HG02870 (cell line): ENCODE data around the gene PSMG1.
"Not testable (repeated sequence)": the region's sequence is repeated elsewhere in the genome, so short reads cannot be mapped to it uniquely, and the experiment has no call there.

Experiments used
- ATAC-seq: cut with Tn5 transposase; IDR thresholded peaks from one replicate; pipeline ENCODE4 v1.9.1; 2021; ENCODE audit warnings: mild to moderate bottlenecking, moderate library complexity; ENCODE audit not compliant: unreplicated experiment

Gene PSMG1

DNA sequence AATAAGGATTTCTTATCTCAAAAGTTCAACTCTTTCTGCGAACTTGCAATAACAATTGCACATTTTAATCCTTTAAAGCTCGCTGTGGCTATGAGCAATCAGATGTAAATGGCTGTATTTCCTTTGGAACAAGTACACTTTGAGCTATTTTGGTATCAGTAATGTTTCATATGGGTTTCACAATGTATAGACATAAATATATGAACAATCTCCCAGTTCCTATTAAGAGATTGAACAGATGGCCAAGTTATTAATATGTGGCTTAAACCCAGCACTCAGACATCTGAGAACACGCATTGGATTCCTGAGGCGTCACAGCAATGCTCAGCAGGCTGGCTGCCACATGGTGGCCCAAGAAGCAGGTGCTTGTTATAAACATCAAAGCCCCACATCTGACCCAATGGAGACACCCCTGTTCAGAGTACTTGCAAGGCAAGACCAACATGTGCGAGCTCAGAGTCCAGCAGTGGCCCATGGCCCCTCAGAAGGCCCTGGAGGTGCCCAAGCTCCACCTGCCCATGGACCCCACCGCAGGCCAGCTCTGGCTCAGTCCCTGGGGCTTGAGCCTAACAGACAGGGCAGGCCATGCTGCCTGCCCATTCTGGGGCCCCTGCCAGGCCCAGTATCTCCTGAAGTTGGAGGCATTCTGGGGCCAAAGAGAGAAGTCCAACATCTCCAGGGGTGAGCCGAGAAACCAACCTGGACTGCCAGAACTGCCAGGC is 23.7 kb downstream of the PSMG1 start:
- ATAC-seq: no peak

DNA sequence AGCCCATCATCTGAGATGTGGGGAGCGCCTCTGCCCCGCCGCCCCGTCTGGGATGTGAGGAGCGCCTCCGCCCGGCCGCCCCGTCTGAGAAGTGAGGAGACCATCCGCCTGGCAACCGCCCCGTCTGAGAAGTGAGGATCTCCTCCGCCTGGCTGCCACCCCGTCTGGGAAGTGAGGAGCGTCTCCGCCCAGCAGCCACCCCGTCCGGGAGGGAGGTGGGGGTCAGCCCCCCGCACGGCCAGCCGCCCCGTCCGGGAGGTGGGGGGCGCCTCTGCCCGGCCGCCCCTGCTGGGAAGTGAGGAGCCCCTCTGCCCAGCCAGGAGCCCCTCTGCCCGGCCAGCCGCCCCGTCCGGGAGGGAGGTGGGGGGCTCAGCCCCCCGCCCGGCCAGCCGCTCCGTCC is 26.0 kb downstream of the PSMG1 start:
- not testable (repeated sequence) for ATAC-seq

DNA sequence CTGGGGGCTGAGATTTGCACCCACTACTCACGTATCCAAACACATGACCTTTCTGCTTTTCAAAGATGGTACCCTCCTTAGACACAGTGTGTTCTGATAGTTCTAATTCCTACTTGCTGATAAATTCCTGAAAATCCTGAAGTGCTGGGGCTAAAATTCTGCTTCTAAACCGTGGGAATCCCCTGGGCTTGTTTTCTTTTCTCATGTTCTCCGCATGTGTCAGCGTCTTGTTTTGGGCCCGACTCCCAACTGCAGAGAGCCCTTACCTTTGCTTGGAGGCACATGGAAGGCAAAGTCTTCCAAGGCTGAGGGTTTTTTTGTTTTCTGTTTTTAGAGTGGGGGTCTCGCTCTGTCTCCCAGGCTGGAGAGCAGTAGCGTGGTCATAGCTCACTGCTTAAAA is 27.2 kb downstream of the PSMG1 start:
- ATAC-seq: no peak

DNA sequence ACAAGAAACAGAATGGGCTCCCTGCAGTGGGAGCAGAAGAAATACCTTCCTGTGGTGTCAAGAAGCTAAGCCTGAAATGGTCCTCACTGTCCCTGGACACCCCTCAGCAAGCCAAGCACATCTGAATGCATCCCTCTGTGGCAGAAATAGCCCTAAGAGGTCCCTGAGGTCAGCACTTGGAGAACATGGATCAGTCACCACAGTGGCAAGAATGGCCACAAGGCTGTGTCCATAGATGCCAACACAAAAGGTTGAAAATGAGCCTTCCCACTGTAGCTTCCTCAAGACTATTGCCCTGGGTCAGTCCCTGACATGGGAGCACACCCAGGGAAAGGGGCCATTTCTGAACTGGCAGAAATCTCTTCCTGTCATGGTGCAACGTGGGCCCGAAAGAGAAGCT is 27.7 kb downstream of the PSMG1 start:
- no peak for ATAC-seq

DNA sequence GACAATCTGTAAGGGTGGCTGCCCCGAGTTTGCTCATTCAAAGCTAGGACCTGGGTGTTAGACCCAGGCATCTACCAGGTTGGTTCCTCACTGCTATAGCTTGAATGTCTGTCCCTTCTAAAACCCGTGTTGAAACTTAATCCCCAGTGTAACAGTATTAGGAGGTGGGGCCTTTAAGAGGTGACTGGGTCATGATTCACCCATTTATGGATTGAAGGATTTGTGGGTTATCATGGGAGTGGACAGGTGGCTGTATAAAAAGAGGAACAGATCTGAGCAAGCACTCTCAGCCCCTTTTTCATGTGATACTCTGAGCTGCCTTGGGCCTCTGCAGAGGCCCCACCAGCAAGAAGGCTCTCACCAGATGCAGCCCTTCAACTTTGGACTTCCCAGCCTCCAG is 29.4 kb downstream of the PSMG1 start:
- ATAC-seq: no peak

DNA sequence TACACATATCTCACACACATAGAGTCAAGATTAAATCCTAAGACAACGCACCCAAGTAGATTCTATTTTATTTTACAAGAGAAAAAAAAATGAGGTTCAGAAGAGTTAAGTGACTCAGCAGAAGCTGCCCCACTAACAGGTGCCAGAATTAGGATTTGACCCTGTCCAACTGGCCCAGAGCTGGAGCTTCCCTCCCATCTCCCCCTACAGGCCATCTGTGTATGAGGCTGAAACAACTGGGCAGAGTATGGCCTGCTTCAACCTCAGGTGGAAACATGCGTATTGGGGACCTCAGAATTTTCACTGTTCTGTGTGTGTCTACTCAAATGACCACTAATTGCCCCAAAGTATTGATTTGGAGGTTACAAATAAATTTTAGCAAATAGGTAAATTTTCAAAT is 29.9 kb downstream of the PSMG1 start:
- ATAC-seq: no peak

DNA sequence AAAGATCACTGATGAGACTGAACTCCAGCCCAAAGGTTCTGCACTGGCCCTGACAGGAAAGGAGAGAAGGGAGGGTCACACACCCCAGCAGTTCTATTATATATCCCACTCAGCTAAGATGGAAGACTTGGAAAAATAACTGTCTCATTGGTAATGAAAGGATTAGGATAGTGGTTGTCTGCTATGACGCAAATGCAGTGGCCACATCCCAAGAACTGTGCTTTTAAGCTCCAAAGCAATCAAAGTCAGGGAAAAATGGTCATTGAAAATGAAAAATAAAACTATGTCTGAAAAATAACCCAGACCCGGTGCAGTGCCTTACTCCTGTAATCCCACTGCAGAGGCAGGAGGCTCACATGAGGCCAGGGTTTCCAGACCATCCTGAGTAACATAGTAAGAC is 31.0 kb downstream of the PSMG1 start:
- no peak for ATAC-seq

DNA sequence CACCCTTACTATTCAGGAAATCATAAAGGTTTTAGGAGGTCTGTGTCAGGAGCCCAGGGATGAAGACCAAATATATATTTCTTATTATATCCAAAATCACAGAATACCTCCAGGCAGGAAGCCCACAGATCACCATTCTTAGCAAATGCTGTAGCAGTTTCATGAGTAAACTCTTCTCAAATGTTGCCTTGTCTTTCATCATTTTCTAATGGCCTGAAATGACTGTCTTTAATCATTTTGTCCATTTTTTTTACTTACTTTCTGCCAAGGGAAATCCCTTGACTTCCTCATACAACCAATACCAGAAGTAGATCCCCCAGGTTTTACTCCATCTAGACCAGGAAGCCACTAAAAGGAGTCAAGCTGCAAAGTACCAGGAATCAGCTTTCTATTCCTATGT is 32.4 kb downstream of the PSMG1 start:
- ATAC-seq: no peak

DNA sequence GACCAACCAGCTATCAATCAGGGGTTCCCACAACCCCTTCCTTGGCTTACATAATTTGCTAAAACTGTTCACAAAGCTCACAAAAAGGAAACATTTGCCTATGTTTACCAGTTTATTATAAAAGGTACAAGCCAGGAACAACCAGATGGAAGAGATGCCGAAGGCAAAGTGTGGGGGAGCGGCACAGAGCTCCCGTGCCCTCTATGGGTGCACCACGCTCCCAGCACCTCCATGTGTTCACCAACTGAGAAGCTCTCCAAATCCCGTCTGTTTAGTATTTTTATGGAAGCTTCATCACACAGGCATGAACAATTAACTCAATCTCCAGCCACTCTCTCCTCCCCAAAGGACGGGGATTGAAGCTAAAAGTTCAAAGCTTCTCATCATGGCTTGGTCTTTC is 32.9 kb downstream of the PSMG1 start:
- no peak for ATAC-seq

DNA sequence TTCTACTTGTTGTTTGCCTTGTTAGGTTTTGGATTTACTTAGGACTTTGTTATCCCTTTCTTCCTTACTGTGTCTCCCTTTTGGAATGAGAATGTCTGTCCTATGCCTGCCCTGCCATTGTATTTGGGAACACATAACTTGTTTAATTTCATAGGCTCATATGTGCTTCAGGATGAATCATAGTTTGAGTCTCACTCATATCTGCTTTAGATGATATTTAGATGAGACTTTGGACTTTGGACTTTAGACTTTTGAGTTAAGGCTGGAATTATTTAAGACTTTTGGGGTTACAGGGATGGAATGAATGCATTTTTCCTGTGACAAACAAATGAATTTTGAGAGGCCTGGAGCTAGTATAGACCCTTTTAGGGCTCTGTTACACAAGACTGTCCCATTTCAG is 33.4 kb downstream of the PSMG1 start:
- no peak for ATAC-seq

DNA sequence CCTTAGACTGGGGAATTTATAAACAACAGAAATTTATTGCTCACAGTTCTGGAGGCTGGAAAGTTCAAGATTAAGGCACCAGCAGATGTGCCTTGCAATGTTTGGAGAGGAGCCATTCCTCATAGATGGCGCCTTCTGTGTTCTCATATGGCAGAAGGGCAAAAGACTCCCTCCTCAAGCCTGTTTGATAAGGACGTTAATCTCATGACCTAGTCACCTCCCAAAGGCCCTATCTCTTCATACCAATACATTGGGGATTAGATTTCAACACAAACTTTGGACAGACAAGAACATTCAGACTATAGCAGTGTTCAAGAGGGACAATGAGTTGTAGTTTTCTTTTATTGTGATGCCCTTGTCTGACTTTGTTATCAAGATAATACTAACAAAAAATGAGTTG is 34.3 kb downstream of the PSMG1 start:
- no peak for ATAC-seq

DNA sequence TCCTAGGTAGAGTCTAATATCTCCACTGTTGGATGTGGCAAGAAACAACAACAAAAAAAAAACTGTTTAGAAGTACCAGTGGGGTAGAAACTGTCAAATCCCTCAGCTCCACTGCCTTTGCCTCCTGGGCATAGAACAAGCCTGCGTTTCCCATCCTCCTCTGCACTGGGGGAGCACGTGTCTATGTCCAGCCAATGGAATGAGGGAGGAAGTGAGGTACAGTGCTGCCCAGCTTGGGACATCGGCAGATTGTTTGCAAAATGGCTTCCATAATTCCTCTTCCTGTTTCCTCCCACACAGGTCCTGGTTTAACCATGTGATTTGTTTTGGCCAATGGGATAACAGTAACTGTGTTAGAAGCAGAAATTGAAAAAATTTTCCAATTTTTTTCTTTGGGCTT is 39.1 kb downstream of the PSMG1 start:
- no peak for ATAC-seq

DNA sequence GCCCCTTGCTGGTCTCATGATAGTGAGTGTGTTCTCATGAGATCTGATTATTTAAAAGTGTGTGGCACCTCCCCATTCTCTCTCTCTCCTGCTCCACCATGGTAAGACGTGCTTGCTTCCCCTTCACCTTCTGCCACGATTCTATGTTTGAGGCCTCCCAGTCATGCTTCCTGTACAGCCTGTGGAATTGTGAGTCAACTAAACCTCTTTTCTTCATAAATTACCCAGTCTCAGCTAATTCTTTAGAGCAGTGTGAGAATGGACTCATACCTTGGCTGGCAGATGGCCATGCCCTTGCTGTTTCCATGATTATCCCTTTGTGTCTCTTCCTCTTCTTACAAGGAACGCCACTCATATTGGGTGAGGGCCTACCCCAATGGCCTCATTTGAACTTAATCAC is 40.3 kb downstream of the PSMG1 start:
- ATAC-seq: no peak

DNA sequence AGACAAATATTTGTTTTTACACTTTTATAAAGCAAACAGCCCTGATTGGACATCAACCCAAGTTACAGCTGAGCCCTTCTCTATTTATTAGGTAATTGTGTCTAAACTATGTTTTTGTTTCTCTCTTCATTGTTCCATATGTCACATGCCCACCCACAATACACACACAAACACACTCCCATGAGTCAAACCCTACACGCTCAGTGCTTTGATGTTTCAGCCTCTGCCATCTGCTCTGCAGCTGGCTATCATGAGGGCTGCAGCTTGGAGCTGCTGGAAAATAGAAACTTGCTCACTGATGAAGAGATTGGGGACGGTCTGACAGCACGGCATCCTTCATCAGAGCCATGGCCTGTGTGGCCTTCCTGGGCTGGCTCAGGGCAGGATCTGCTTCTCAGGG is 41.7 kb downstream of the PSMG1 start:
- no peak for ATAC-seq

DNA sequence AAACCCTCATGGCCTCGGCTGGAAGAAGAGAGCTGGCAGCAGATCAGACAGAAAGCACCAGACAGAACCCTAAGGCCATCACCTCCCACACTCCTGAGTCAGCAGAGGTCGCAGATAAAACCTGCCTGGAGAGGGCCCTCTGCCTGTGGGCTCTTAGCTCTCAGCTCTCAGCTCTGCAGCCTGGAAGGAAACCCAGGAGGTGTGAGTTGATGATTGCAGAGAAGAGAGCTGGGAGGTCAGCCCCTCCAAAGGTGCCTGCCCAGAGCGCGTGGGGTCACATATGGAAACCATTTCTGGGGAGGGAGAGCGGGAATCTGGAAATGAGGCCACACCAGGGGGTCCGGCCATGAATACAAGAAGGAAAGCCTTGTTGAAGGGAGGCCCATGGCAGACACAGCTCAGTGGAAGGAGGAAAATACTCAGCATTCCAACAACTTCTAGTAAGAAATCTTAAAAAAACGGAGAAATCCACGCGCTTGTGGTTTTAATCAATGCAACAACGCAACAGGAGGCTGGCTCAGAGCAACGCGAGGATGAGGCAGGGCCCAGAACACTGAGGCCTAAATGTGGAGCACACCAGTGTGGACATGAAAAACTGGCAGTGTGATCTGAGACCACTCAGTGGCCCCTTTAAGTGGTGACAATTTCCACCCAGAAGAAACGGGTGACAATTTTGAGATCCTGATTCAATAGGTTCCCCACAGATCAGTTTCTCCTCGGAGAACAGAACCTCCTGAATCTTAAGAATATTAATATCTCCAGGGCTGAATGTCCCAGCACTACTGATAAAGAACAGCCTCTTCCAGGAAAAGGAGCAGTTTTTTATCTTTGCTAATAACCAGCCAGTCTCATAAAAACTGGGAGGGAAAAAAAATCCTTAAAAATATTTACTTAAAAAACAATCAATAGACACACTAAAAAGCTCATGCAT is 45.7 kb downstream of the PSMG1 start:
- no peak for ATAC-seq

DNA sequence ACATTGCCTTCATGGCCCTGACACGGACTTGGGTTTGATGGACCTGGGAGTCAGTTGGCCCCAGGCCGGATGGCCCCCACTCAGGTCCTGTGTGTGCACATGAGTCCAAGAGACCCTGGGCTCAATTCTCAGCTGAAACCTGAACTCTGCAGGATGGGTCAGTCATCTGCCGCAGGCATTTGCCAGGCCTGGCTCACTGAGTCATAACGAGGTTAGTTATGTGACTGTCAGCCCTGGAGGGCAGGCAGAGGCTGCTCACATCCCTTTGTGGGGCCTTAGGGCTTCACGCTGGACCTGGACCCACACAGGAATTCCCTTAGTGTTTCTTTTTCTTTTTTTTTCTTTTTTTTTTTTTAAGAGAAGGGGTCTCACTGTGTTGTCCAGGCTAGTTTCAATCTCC is 46.5 kb downstream of the PSMG1 start:
- ATAC-seq: no peak

DNA sequence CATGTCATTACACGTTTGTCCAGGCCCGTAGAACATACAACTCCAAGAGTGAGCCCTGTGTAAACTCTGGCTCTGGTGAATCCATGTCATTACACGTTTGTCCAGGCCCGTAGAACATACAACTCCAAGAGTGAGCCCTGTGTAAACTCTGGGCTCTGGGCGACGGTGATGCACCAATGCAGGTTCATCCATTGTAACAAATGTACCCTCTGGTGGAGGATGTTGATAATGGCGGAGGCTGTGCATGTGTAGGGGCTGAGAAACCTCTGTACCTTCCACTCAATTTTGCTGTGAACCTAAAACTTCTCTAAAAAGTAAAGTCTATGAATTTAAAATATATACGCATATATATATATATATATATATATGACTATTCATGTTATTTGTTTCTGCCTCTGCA is 47.1 kb downstream of the PSMG1 start:
- not testable (repeated sequence) for ATAC-seq

DNA sequence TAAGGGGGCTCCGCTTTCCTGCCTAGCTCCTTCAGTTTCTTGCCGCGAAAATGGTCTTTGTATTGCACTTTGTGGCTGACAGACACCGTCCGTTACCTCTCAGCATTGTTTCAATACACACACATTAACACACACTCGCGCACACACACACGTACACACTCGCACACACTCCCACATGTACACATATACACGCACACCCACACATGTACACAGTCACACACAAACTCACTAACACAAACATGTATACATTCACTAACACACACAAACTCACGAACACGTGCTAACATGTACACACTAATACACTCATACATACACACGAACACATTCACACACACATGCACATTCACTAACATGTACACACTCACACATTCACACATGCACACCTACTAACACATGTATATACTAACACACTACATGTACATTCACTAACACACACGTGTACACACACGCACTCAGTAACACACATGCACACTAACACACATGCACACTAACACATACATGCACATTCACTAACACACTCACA is 48.9 kb downstream of the PSMG1 start:
- ATAC-seq: no peak

DNA sequence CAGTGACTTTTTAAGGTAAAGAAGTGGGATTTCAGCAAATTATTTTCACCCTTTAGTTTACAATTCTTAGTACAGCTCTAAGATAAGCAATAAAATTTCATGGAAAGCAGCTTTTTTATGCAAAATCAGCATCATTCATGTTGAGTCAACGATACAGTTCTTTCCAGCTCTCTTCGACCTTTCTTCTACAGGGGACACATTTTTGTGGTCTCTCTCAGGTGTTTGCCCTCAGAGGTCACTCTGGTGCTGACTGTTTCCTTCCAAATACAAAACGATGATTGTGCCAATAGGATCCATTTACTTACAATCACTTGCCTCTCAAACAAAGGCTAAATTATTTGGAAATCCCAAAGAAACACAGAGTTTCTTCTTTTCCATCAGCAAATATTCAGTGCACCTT is 51.0 kb downstream of the PSMG1 start:
- no peak for ATAC-seq

DNA sequence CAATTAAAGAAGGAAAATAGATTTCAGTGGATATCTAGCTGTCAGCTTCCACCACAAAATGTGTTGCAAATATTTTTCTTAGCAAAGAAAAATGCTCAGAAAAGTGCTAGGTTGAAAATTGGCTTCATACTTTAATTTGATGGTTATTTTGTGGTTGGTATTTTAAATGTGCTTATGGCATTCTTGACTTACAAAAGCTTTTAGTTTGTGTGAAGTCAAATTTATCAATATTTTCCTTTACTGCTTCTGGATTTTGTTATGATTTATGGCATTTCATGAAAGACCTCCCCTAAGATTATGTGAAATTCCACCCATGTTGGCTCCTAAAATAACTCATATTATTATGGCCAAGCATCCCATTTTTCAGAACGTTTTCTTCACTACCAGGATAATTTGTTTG is 51.5 kb downstream of the PSMG1 start:
- ATAC-seq: no peak

DNA sequence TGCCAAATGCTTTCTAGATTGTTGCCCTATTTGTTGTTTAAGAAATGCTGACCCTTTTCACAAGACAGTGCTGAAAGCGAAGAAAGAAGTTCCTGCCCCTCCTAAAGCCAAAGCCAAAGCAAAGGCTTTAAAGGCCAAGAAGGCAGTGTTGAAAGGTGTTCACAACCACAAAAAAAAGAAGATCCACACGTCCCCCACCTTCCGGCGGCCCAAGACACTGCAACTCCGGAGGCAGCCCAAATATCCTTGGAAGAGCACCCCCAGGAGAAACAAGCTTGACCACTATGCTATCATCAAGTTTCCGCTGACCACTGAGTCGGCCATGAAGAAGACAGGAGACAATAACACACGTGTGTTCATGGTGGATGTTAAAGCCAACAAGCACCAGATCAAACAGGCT is 55.7 kb downstream of the PSMG1 start:
- no peak for ATAC-seq

DNA sequence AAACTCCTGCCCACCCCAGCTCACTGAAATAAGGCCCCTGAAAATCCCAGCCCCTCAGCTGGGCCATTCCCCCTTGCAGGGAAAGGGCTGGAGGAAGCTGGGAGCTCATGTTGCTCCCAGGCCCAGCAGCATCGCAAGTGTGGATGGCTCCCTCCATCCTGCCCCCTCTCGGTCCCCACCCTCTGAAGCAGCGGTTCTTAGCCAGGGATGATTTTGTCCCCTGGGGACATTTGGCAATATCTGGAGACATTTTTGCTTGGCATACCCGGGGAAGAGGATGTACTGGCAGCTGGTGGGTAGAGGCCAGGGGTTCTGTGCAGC is 56.8 kb downstream of the PSMG1 start:
- no peak for ATAC-seq
